H1 (cell line): ENCODE measurements around the gene PACS1. TPM values are rescaled to one million over a fixed set of nuclear protein-coding genes. Genes with fewer than 3 reads are reported as not detected.

Experiments
- CBX5 ChIP-seq: fragments of 300-800, 300-1000 bp; sonication (generic); IDR thresholded peaks from 2 replicates; pipeline ENCODE4 v1.7.1; 2016; ENCODE audit warnings: antibody characterized with exemption, low read length, low read depth
- CHD2 ChIP-seq: IDR thresholded peaks from 2 replicates; pipeline ENCODE4 v1.6.1; 2012; ENCODE audit warnings: low read length, improper control_type of control experiment
- SUZ12 ChIP-seq: fragments of 200-600 bp; sonication (generic); IDR thresholded peaks from 2 replicates; pipeline ENCODE4 v1.6.1; 2012; ENCODE audit warnings: mild to moderate bottlenecking, inconsistent platforms, low read length, moderate library complexity, mixed read lengths
- polyA plus RNA-seq, 7 experiments: library from polyadenylated mRNA; depleted of rRNA in 3 of 7; stranded (reverse) in 5 of 7; unstranded in 2 of 7; fragments of >200 nt in 5 of 7; fragments of 200-250 nt in 2 of 7; gene quantifications; 1 replicate in 5 of 7; 2 replicates in 1 of 7; 4 replicates in 1 of 7; pipeline versions ENCODE4 v1.2.1 to v1.2.3, GENCODE V29; 2011 to 2013; ENCODE audit warnings: missing spikeins in 2 of 7, mixed read lengths in 2 of 7
- total RNA-seq: library from RNA; stranded (reverse); fragmentation: NEBNext Ultra II Directional; extraction: Animal tissue kit (Norgen Biotek cat#: 25700); gene quantifications from 2 replicates; pipeline ENCODE4 v1.2.1, GENCODE V29; 2021

PACS1 gene
- total and polyA plus RNA-seq, 2 of the 8 experiments (the other 6 are each of a cell fraction or from before 2014, with no cell fraction given) = 11.5 to 36.0 TPM

GRCh38 chr11:66150140-66150539, 80.1 kb downstream of the PACS1 start (continued):
- TF ChIP-seq CBX5 (no peak), SUZ12 (no peak), CHD2 (no peak)
- TF ChIP-seq, all 59 proteins: peak for 0
